Measurements from ENCODE around the gene FGF6.

GRCh38 chr12:4446335-4446734, 720 bp upstream of the FGF6 start:
- TF ChIP-seq, protein P1, sequence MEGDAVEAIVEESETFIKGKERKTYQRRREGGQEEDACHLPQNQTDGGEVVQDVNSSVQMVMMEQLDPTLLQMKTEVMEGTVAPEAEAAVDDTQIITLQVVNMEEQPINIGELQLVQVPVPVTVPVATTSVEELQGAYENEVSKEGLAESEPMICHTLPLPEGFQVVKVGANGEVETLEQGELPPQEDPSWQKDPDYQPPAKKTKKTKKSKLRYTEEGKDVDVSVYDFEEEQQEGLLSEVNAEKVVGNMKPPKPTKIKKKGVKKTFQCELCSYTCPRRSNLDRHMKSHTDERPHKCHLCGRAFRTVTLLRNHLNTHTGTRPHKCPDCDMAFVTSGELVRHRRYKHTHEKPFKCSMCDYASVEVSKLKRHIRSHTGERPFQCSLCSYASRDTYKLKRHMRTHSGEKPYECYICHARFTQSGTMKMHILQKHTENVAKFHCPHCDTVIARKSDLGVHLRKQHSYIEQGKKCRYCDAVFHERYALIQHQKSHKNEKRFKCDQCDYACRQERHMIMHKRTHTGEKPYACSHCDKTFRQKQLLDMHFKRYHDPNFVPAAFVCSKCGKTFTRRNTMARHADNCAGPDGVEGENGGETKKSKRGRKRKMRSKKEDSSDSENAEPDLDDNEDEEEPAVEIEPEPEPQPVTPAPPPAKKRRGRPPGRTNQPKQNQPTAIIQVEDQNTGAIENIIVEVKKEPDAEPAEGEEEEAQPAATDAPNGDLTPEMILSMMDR (IDR thresholded peaks at IDR 0.05; ENCODE audit: low read length): no peak
- TF ChIP-seq EZH2phosphoT487 (IDR thresholded peaks at IDR 0.05; ENCODE audit: low read length) (no peak), EZH2 (optimal IDR thresholded peaks at IDR 0.05; ENCODE audit: low read depth, low read length) (no peak)

Measured in MM.1S (cell line).